Upper lobe of left lung (tissue), 6 donors: ENCODE data around the gene ARHGAP42. TPM values are rescaled to one million over a fixed set of nuclear protein-coding genes. Genes with fewer than 3 reads are reported as not detected.

Experiments used
- ATAC-seq, 2 donors: fragments of 200-7000 bp; cut with Tn5 transposase; one replicate each; pipeline ENCODE4 v1.9.1; 2022; ENCODE audit warnings: mild to moderate bottlenecking in 2 of 2, moderate library complexity in 2 of 2; ENCODE audit not compliant: low FRiP score in 2 of 2
- DNase-seq, 2 donors: peaks; one replicate each; pipeline ENCODE4 v3.0.0-alpha.2; 2019 to 2020
- H3K27ac ChIP-seq, 4 donors: fragments of 200-600 bp; sonication (generic); one replicate each; pipeline ENCODE4 v1.5.1; 2016 to 2019
- H3K27me3 ChIP-seq, 4 donors: fragments of 200-600 bp; sonication (generic); one replicate each; pipeline ENCODE4 v1.5.1; 2017 to 2019
- H3K36me3 ChIP-seq, 4 donors: fragments of 200-600 bp; sonication (generic); one replicate each; pipeline ENCODE4 v1.5.1; 2016 to 2019
- H3K4me1 ChIP-seq, 4 donors: fragments of 200-600 bp; sonication (generic); one replicate each; pipeline ENCODE4 v1.5.1; 2018 to 2019
- H3K4me3 ChIP-seq, 4 donors: fragments of 200-600 bp; sonication (generic); one replicate each; pipeline ENCODE4 v1.5.1; 2017 to 2019; ENCODE audit warnings: mild to moderate bottlenecking in 2 of 4, moderate library complexity in 1 of 4
- H3K9me3 ChIP-seq, 4 donors: fragments of 200-600 bp; sonication (generic); one replicate each; pipeline ENCODE4 v1.5.1; 2018 to 2019
- CTCF ChIP-seq, 6 experiments: fragments of 450-650 bp in 4 of 6; fragments of 200-600 bp in 2 of 6; sonication (generic) in 2 of 6; IDR thresholded peaks; one replicate each; pipeline ENCODE4 v1.5.1; 2016 to 2019; ENCODE audit warnings: antibody characterized with exemption in 6 of 6
- EP300 ChIP-seq, 4 donors: sonication (generic); formaldehyde crosslinking; IDR thresholded peaks; one replicate each; pipeline ENCODE4 v1.5.1; 2017; ENCODE audit warnings: antibody characterized with exemption in 4 of 4, control low read depth in 2 of 4
- POLR2A ChIP-seq, 4 donors: fragments of 450-650 bp; IDR thresholded peaks; one replicate each; pipeline ENCODE4 v1.5.1; 2016 to 2017; ENCODE audit warnings: antibody characterized with exemption in 4 of 4, mild to moderate bottlenecking in 2 of 4
- POLR2AphosphoS5 ChIP-seq, 2 donors: sonication (generic); formaldehyde crosslinking; IDR thresholded peaks; one replicate each; pipeline ENCODE4 v1.5.1; 2017; ENCODE audit warnings: antibody characterized with exemption in 2 of 2
- WGBS, 2 donors: methylation state at CpG; one replicate each; pipeline ENCODE4 v1.1.5; 2017 to 2018; 5-methylcytosine and 5-hydroxymethylcytosine counted together
- total RNA-seq, 6 donors: library from RNA; depleted of rRNA in 4 of 6; stranded (reverse); fragments of >200 nt in 4 of 6; gene quantifications; one replicate each; pipeline versions ENCODE4 v1.1.0 to v1.2.1, GENCODE V29; 2016 to 2021
- donor health status: DM: no; HTN: no; CAD: no; lungs with moderate emphysema.
- donor health status: DM: no; HTN: yes; CAD: no; lungs with severe emphysema.

The ARHGAP42 gene
- total RNA-seq, 6 donors from 2014 or later = 8.7 to 44.9 (median 23.6) TPM

GRCh38 chr11:100759106-100759505, 72.0 kb downstream of the ARHGAP42 start:
- WGBS, 2 donors = 74 to 78% methylated on average over 2 of the region's 2 CpGs
- Histone ChIP-seq H3K4me3 (no peak overlapping the region), H3K36me3 (no peaks in the 10 kb centered on the region), H3K9me3 (no peaks in the 10 kb centered on the region), H3K27me3 (no peaks in the 10 kb centered on the region), H3K27ac (no peak overlapping the region), H3K4me1 (no peaks in the 10 kb centered on the region)
- no peak for ATAC-seq
- no peak for TF ChIP-seq CTCF (IDR thresholded peaks at IDR 0.05)
- TF ChIP-seq POLR2AphosphoS5 (IDR thresholded peaks at IDR 0.05) = no peak
- no peak for TF ChIP-seq POLR2A (IDR thresholded peaks at IDR 0.05)
- DNase-seq = no peak

GRCh38 chr11:100759856-100760255, 72.8 kb downstream of the ARHGAP42 start:
- Histone ChIP-seq H3K36me3 (no peaks in the 10 kb centered on the region), H3K27ac (no peak overlapping the region), H3K4me1 (no peaks in the 10 kb centered on the region), H3K4me3 (no peak overlapping the region), H3K9me3 (no peaks in the 10 kb centered on the region), H3K27me3 (no peaks in the 10 kb centered on the region)
- no peak for ATAC-seq
- 64 to 69% methylated on average over 3 of the region's 3 CpGs for whole genome bisulfite sequencing, 2 donors
- TF ChIP-seq POLR2A (IDR thresholded peaks at IDR 0.05) (no peak), EP300 (IDR thresholded peaks at IDR 0.05) (no peak), CTCF (IDR thresholded peaks at IDR 0.05) (no peak), POLR2AphosphoS5 (IDR thresholded peaks at IDR 0.05) (no peak)
- DNase-seq = no peak

- Histone ChIP-seq H3K27me3 (no peaks in the 10 kb centered on the region), H3K36me3 (no peaks in the 10 kb centered on the region), H3K27ac (no peak overlapping the region), H3K9me3 (no peaks in the 10 kb centered on the region), H3K4me3 (no peak overlapping the region), H3K4me1 (no peaks in the 10 kb centered on the region)
- ATAC-seq (no peak), DNase-seq (no peak)
- TF ChIP-seq CTCF (IDR thresholded peaks at IDR 0.05) = no peak
- TF ChIP-seq EP300 (IDR thresholded peaks at IDR 0.05) = no peak
- TF ChIP-seq POLR2AphosphoS5 (IDR thresholded peaks at IDR 0.05) = no peak
- TF ChIP-seq POLR2A (IDR thresholded peaks at IDR 0.05) = no peak
Observed at GRCh38 chr11:100760744-100761143, 73.7 kb downstream of the ARHGAP42 start.

GRCh38 chr11:100761841-100762240, 74.8 kb downstream of the ARHGAP42 start:
- no peaks in the 10 kb centered on the region for H3K27me3 ChIP-seq
- ATAC-seq = no peak
- WGBS, 2 donors = 67 to 88% methylated on average over 6 of the region's 6 CpGs

More at GRCh38 chr11:100761841-100762240, 74.8 kb downstream of the ARHGAP42 start:
- no peak overlapping the region for H3K27ac ChIP-seq
- DNase-seq = no peak
- H3K4me3 ChIP-seq = no peak overlapping the region
- TF ChIP-seq EP300 (IDR thresholded peaks at IDR 0.05) (no peak), POLR2AphosphoS5 (IDR thresholded peaks at IDR 0.05) (no peak), CTCF (IDR thresholded peaks at IDR 0.05) (no peak), POLR2A (IDR thresholded peaks at IDR 0.05) (no peak)
- H3K4me1 ChIP-seq = no peaks in the 10 kb centered on the region
- H3K9me3 ChIP-seq = no peaks in the 10 kb centered on the region
- no peaks in the 10 kb centered on the region for H3K36me3 ChIP-seq
